Stimulated activated CD8-positive, alpha-beta memory T cell treated with anti-CD3 and anti-CD28 coated beads, Interleukin-15, amount 100 ng/mL, for 1 hour (primary cell): ENCODE measurements around the gene SLC22A15.

ENCODE experiments used
- DNase-seq: peaks from one replicate; pipeline ENCODE4 v3.0.0-alpha.2; 2020; ENCODE audit warnings: low read depth

SLC22A15 gene

GRCh38 chr1:116104667-116105066 is 128.4 kb downstream of the SLC22A15 start:
- no peak for DNase-seq

GRCh38 chr1:116105996-116106395 is 129.7 kb downstream of the SLC22A15 start:
- no peak for DNase-seq

- no peak for DNase-seq
Measured at GRCh38 chr1:116106646-116107045, 130.3 kb downstream of the SLC22A15 start.

- no peak for DNase-seq
Measured at GRCh38 chr1:116107371-116107770, 131.1 kb downstream of the SLC22A15 start.

GRCh38 chr1:116110567-116111523 is 134.5 kb downstream of the SLC22A15 start, which contains the start of gene MAB21L3:
MAB21L3 (plus strand) TSS chr1:116111399; CDS start chr1:116112616, 1,217 bp downstream.
- no peak for DNase-seq

- DNase-seq = no peak
Measured at GRCh38 chr1:116111524-116112021, 135.3 kb downstream of the SLC22A15 start.

- DNase-seq = no peak
Measured at GRCh38 chr1:116112388-116113140, 136.3 kb downstream of the SLC22A15 start.

GRCh38 chr1:116113615-116114014 is 137.3 kb downstream of the SLC22A15 start:
- DNase-seq = no peak

GRCh38 chr1:116115476-116116439 is 139.4 kb downstream of the SLC22A15 start:
- DNase-seq = no peak

- no peak for DNase-seq
Measured at GRCh38 chr1:116118471-116118870, 142.2 kb downstream of the SLC22A15 start.
